H9 (cell line): ENCODE data around the gene PIEZO2. TPM values are rescaled to one million over a fixed set of nuclear protein-coding genes. Genes with fewer than 3 reads are reported as not detected.

Experiments
- DNase-seq: peaks from one replicate; pipeline ENCODE4 v3.0.0-alpha.2; 2017
- H2AFZ ChIP-seq: one replicate; pipeline ENCODE4 v1.6.1; 2013; ENCODE audit warnings: mild to moderate bottlenecking, low read length, control low read depth, moderate library complexity
- H2AK5ac ChIP-seq: 2 replicates; pipeline ENCODE4 v1.6.1; 2013; ENCODE audit warnings: low read length, control low read depth, mixed read lengths; ENCODE audit not compliant: insufficient read length
- H2BK120ac ChIP-seq: one replicate; pipeline ENCODE4 v1.6.1; 2013; ENCODE audit warnings: low read depth, mild to moderate bottlenecking, low read length, control low read depth, inconsistent platforms; ENCODE audit not compliant: poor library complexity, severe bottlenecking
- H2BK12ac ChIP-seq: 2 replicates; pipeline ENCODE4 v1.6.1; 2013; ENCODE audit warnings: low read length, control low read depth, mixed read lengths, low read depth; ENCODE audit not compliant: insufficient read length
- H2BK15ac ChIP-seq: 2 replicates; pipeline ENCODE4 v1.6.1; 2013; ENCODE audit warnings: low read depth, low read length, control low read depth
- H2BK20ac ChIP-seq: one replicate; pipeline ENCODE4 v1.6.1; 2013; ENCODE audit warnings: low read depth, mild to moderate bottlenecking, low read length, control low read depth, inconsistent platforms; ENCODE audit not compliant: poor library complexity, severe bottlenecking
- H2BK5ac ChIP-seq: 2 replicates; pipeline ENCODE4 v1.6.1; 2013; ENCODE audit warnings: low read length, control low read depth, mixed read lengths; ENCODE audit not compliant: insufficient read length
- H3K14ac ChIP-seq: 2 replicates; pipeline ENCODE4 v1.6.1; 2013; ENCODE audit warnings: low read length, control low read depth; ENCODE audit not compliant: insufficient read depth
- H3K18ac ChIP-seq: 2 replicates; pipeline ENCODE4 v1.6.1; 2013; ENCODE audit warnings: low read depth, mild to moderate bottlenecking, mixed read lengths, low read length, control low read depth; ENCODE audit not compliant: insufficient read length
- H3K23ac ChIP-seq: 2 replicates; pipeline ENCODE4 v1.6.1; 2013; ENCODE audit warnings: low read length, control low read depth, mixed read lengths, low read depth; ENCODE audit not compliant: insufficient read length
- H3K23me2 ChIP-seq: 2 replicates; pipeline ENCODE4 v1.6.1; 2013; ENCODE audit warnings: low read depth, mild to moderate bottlenecking, mixed read lengths, low read length, control low read depth; ENCODE audit not compliant: insufficient read length, poor library complexity, severe bottlenecking
- H3K27ac ChIP-seq: 2 replicates; pipeline ENCODE4 v1.5.1; 2013; ENCODE audit warnings: low read length, control low read depth, mixed read lengths, low read depth; ENCODE audit not compliant: insufficient read length
- H3K27me3 ChIP-seq: 2 replicates; pipeline ENCODE4 v1.6.1; 2013; ENCODE audit warnings: low read length, control low read depth, inconsistent platforms; ENCODE audit not compliant: insufficient read depth
- H3K4ac ChIP-seq: 2 replicates; pipeline ENCODE4 v1.6.1; 2013; ENCODE audit warnings: low read depth, mild to moderate bottlenecking, control low read depth, inconsistent platforms, low read length, moderate library complexity
- H3K4me1 ChIP-seq: 2 replicates; pipeline ENCODE4 v1.6.1; 2013; ENCODE audit warnings: low read length, control low read depth, inconsistent platforms; ENCODE audit not compliant: insufficient read depth
- H3K4me2 ChIP-seq: 2 replicates; pipeline ENCODE4 v1.6.1; 2013; ENCODE audit warnings: low read length, control low read depth, mixed read lengths; ENCODE audit not compliant: insufficient read length, insufficient read depth
- H3K56ac ChIP-seq: 2 replicates; pipeline ENCODE4 v1.6.1; 2013; ENCODE audit warnings: low read depth, mild to moderate bottlenecking, mixed read lengths, low read length, control low read depth; ENCODE audit not compliant: insufficient read length
- H3K79me1 ChIP-seq: 2 replicates; pipeline ENCODE4 v1.6.1; 2013; ENCODE audit warnings: low read depth, mild to moderate bottlenecking, moderate library complexity, low read length, control low read depth, inconsistent platforms; ENCODE audit not compliant: insufficient read depth, poor library complexity, severe bottlenecking
- H3K79me2 ChIP-seq: 2 replicates; pipeline ENCODE4 v1.6.1; 2013; ENCODE audit warnings: low read length, control low read depth, inconsistent platforms; ENCODE audit not compliant: insufficient read depth
- H3K9ac ChIP-seq: 2 replicates; pipeline ENCODE4 v1.6.1; 2013; ENCODE audit warnings: low read length, control low read depth, mixed read lengths; ENCODE audit not compliant: insufficient read length; ENCODE audit errors: extremely low read depth
- H3K9me3 ChIP-seq: one replicate; pipeline ENCODE4 v1.6.1; 2013; ENCODE audit warnings: low read depth, low read length, inconsistent platforms; ENCODE audit not compliant: control insufficient read depth
- H3T11ph ChIP-seq: one replicate; pipeline ENCODE4 v1.6.1; 2013; ENCODE audit warnings: mild to moderate bottlenecking, low read length, control low read depth, inconsistent platforms
- H4K20me1 ChIP-seq: one replicate; pipeline ENCODE4 v1.6.1; 2013; ENCODE audit not compliant: control insufficient read depth, insufficient read length, insufficient read depth
- H4K5ac ChIP-seq: 2 replicates; pipeline ENCODE4 v1.6.1; 2013; ENCODE audit warnings: low read depth, mild to moderate bottlenecking, mixed read lengths, low read length, control low read depth; ENCODE audit not compliant: insufficient read length
- H4K8ac ChIP-seq: replicated peaks from 2 replicates; pipeline ENCODE4 v1.6.1; 2013; ENCODE audit warnings: low read length, control low read depth, mixed read lengths, low read depth; ENCODE audit not compliant: insufficient read length
- H4K91ac ChIP-seq: 2 replicates; pipeline ENCODE4 v1.6.1; 2013; ENCODE audit warnings: low read depth, mild to moderate bottlenecking, moderate library complexity, mixed read lengths, low read length, control low read depth; ENCODE audit not compliant: insufficient read length
- H3K27ac Mint-ChIP-seq, 3 experiments: 2 replicates in 2 of 3; 3 replicates in 1 of 3; pipeline ENCODE4 v1.8.0; 2020 to 2021; ENCODE audit warnings: mixed read lengths in 3 of 3, mild to moderate bottlenecking in 1 of 3, moderate library complexity in 1 of 3
- H3K27me3 Mint-ChIP-seq: 2 replicates; pipeline ENCODE4 v1.8.0; 2021; ENCODE audit warnings: low read depth, mild to moderate bottlenecking, moderate library complexity, mixed read lengths
- H3K36me3 Mint-ChIP-seq, 3 experiments: 2 replicates in 2 of 3; 3 replicates in 1 of 3; pipeline ENCODE4 v1.8.0; 2020 to 2021; ENCODE audit warnings: low read depth in 3 of 3, mixed read lengths in 3 of 3; ENCODE audit not compliant: insufficient read depth in 1 of 3
- H3K4me1 Mint-ChIP-seq, 2 experiments: 2 replicates each; pipeline ENCODE4 v1.8.0; 2020; ENCODE audit warnings: mixed read lengths in 2 of 2
- H3K4me3 Mint-ChIP-seq, 2 experiments: 2 replicates in 1 of 2; 3 replicates in 1 of 2; pipeline ENCODE4 v1.8.0; 2020 to 2021; ENCODE audit warnings: mild to moderate bottlenecking in 2 of 2, mixed read lengths in 2 of 2, moderate library complexity in 1 of 2
- H3K9me3 Mint-ChIP-seq, 2 experiments: 2 replicates in 1 of 2; 3 replicates in 1 of 2; pipeline ENCODE4 v1.8.0; 2020; ENCODE audit warnings: mild to moderate bottlenecking in 2 of 2, mixed read lengths in 2 of 2, moderate library complexity in 1 of 2
- CTCF ChIP-seq: fragments of 200-600 bp; sonication (generic); conservative IDR thresholded peaks from 3 replicates; pipeline ENCODE4 v1.8.0; 2021; ENCODE audit warnings: antibody characterized with exemption, mild to moderate bottlenecking
- WGBS: extraction: QIAGEN DNeasy Blood & Tissue Kit; methylation state at CpG from one replicate; pipeline ENCODE4 v1.1.7; 2013; ENCODE audit warnings: missing lambda C conversion rate, low lambda C conversion rate, mixed read lengths; ENCODE audit not compliant: insufficient read length; ENCODE audit errors: extremely low coverage; 5-methylcytosine and 5-hydroxymethylcytosine counted together
- total RNA-seq: library from RNA; stranded (reverse); gene quantifications from 2 replicates; pipeline ENCODE4 v1.2.1, GENCODE V29; 2021

PIEZO2 gene
- total RNA-seq, 1 experiment from 2014 or later = 3.9 TPM

- no peaks in the 10 kb centered on the region for H3K9me3 ChIP-seq
- H3K9ac ChIP-seq = no peak overlapping the region
- H2AFZ ChIP-seq = no peak overlapping the region
- DNase-seq = no peak
- no peak overlapping the region for H2BK120ac ChIP-seq
- H3K56ac ChIP-seq = no peak overlapping the region
- Mint-ChIP-seq H3K4me3 (no peak overlapping the region), H3K36me3 (peaks cover 3 to 13% (median 6%) of the 10 kb centered on the region in 3 experiments; a peak in 3 of 7 replicates), H3K4me1 (no peaks in the 10 kb centered on the region), H3K27ac (no peak overlapping the region), H3K9me3 (no peaks in the 10 kb centered on the region), H3K27me3 (no peaks in the 10 kb centered on the region)
- H3K4ac ChIP-seq = no peak overlapping the region
- H3K18ac ChIP-seq = no peak overlapping the region
- H3T11ph ChIP-seq = no peak overlapping the region
- H4K8ac ChIP-seq = no peak overlapping the region
- H2AK5ac ChIP-seq = no peak overlapping the region
- no peaks in the 10 kb centered on the region for H3K79me2 ChIP-seq
- no CpG with 5 or more reads among the region's 7 CpGs for WGBS
- no peak overlapping the region for H3K27ac ChIP-seq
- no peak overlapping the region for H2BK12ac ChIP-seq
- no peak overlapping the region for H4K5ac ChIP-seq
- no peaks in the 10 kb centered on the region for H3K4me1 ChIP-seq
- H3K4me2 ChIP-seq = no peak overlapping the region
- no peaks in the 10 kb centered on the region for H3K27me3 ChIP-seq
- no peaks in the 10 kb centered on the region for H3K79me1 ChIP-seq
- H2BK5ac ChIP-seq = no peak overlapping the region
- no peak overlapping the region; the same call in 1 of the 2 replicates for H3K14ac ChIP-seq
- H3K23me2 ChIP-seq = no peaks in the 10 kb centered on the region
- H4K91ac ChIP-seq = no peak overlapping the region
- H3K23ac ChIP-seq = no peak overlapping the region
- no peaks in the 10 kb centered on the region for H4K20me1 ChIP-seq
- H2BK15ac ChIP-seq = no peak overlapping the region
- H2BK20ac ChIP-seq = no peak overlapping the region
- no peak for TF ChIP-seq CTCF
Measured at GRCh38 chr18:11137400-11137799, 12.0 kb downstream of the PIEZO2 start.
